Measurements from ENCODE around the gene LTO1. TPM values are rescaled to one million over a fixed set of nuclear protein-coding genes. Genes with fewer than 3 reads are reported as not detected.
A peak's percentile ranks its signal among the peaks of the same experiment; 100 is the strongest.

LTO1 gene
- total and polyA plus RNA-seq, 10 donors = 17.5 to 41.4 (median 31.0) TPM

DNA sequence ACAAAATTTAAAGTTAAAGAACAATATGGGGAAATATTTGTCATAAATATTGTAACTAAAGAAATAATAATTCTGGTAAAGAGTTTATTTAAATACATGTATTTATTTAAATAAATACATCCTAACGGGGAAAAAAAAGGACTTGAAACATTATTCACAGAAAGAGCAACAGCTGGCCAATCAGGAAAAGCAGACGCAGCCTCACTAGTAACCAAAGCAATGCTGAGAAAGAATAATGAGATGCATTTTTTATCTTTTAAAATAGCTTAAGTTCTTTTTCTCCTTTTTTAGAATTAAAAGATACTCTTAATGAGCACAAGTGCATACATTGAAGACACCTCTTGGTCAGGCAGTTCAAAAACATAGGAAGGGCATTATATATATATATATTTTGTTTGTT, 2.6 kb upstream of the LTO1 start:
- TF ChIP-seq POLR2AphosphoS5 (IDR thresholded peaks at IDR 0.05) (no peak), POLR2A (IDR thresholded peaks at IDR 0.05) (no peak)
- TF ChIP-seq, protein P1, sequence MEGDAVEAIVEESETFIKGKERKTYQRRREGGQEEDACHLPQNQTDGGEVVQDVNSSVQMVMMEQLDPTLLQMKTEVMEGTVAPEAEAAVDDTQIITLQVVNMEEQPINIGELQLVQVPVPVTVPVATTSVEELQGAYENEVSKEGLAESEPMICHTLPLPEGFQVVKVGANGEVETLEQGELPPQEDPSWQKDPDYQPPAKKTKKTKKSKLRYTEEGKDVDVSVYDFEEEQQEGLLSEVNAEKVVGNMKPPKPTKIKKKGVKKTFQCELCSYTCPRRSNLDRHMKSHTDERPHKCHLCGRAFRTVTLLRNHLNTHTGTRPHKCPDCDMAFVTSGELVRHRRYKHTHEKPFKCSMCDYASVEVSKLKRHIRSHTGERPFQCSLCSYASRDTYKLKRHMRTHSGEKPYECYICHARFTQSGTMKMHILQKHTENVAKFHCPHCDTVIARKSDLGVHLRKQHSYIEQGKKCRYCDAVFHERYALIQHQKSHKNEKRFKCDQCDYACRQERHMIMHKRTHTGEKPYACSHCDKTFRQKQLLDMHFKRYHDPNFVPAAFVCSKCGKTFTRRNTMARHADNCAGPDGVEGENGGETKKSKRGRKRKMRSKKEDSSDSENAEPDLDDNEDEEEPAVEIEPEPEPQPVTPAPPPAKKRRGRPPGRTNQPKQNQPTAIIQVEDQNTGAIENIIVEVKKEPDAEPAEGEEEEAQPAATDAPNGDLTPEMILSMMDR (IDR thresholded peaks at IDR 0.05 in 8 of 11, conservative IDR thresholded peaks at IDR 0.05 in 3 of 11) = no peak

DNA sequence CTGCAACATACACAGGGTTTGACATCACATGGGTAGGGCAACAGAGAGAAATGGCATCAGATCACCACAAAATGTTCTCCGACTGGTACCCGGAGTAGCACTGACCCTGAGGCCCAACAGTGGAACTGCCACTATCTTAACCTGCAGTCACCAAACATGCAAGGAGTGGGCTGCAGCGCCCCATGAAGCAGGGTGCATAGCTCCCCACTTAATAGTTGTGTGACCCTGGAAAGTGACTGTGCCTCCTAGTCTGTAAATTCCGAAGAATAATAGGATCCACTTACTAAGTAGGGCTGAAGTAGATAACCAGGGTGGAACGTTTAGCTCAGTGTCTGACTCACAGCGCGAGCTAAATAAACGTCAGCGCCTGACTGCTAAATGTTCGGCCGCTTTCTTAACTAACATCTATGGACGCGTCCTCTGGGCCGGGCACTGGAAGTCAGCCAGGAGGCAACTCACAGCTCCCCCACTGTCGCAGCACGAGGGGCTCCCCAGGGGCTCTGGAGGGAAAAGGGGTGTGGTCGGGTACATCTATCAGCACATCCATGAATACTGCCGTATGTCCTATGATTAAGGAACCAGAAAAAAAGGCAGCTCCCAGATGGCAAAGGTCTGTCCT, 777 bp downstream of the LTO1 start:
- Histone ChIP-seq H3K27ac (peak overlapping the region in 7 of 8 donors; percentile 67 to 93 (median 89)), H3K4me1 (peaks cover 13 to 48% (median 38%) of the 10 kb centered on the region in 6 donors), H3K9me3 (no peaks in the 10 kb centered on the region), H3K27me3 (replicated peaks in 1 of 7) (peaks cover 0 to 4% (median 0%) of the 10 kb centered on the region in 7 donors), H3K36me3 (peaks cover 0 to 40% (median 35%) of the 10 kb centered on the region in 6 donors), H3K4me3 (peak overlapping the region; percentile 82 to 100 (median 94))
- no peak for DNase-seq
- intact Hi-C loops (cut with DNase I; ENCODE audit: low total_unique reads) = no loop called here
- WGBS, 5 donors = 16 to 26% (median 21%) methylated on average over 16 to 18 of the region's 18 CpGs
- TF ChIP-seq, protein P1 (IDR thresholded peaks at IDR 0.05 in 8 of 11, conservative IDR thresholded peaks at IDR 0.05 in 3 of 11) = no peak
- TF ChIP-seq POLR2A (IDR thresholded peaks at IDR 0.05) (no peak), POLR2AphosphoS5 (IDR thresholded peaks at IDR 0.05) (no peak)

More for the DNA sequence above, 2.6 kb upstream of the LTO1 start:
- Histone ChIP-seq H3K36me3 (peaks cover 0 to 6% (median 4%) of the 10 kb centered on the region in 6 donors), H3K4me1 (peaks cover 13 to 29% (median 25%) of the 10 kb centered on the region in 6 donors), H3K27me3 (replicated peaks in 1 of 7) (peaks cover 0 to 4% (median 0%) of the 10 kb centered on the region in 7 donors), H3K27ac (no peak overlapping the region), H3K9me3 (no peaks in the 10 kb centered on the region), H3K4me3 (no peak overlapping the region)
- no peak for DNase-seq
- intact Hi-C loops (cut with DNase I; ENCODE audit: low total_unique reads) = no loop called here
- 61 to 78% (median 72%) methylated on average over 2 of the region's 2 CpGs for WGBS, 5 donors

DNA sequence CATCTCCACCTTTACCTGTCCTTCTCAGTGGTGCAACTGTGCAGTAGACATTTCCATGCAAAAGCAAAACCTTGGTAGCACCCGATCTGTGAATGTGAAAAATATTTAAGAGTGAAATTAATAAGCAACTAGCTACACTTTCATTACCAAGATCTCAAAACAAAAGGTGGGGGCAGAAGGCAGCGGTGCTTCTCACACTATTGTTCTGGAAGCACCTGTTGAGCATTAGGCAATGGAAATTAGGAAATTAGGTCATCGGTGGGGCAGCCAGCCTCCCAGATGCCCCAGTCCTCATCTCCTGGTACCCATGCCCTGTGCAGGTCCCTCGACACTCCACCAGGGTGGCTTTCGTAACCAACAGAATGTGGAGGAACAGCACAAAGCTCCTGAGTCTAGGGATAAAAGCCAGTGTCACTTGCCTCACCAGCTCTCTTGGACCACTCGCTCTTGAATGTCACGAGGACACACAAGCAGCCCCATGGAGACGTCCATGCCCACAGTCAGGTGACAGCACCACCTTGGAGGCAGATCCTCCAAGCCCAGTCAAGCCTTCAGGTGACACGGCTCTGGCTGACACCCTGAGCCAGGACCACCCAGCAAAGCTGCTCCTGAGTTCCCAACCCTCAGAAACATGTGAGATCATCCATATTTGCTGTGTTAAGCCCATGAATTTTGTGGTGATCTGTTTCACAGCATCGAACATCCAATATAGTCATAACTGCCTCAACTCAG, 3.3 kb downstream of the LTO1 start:
- H3K36me3 ChIP-seq = peaks cover 0 to 64% (median 49%) of the 10 kb centered on the region in 6 donors
- DNase-seq = peak; percentile 42
- H3K27ac ChIP-seq = no peak overlapping the region
- intact Hi-C loops (cut with DNase I; ENCODE audit: low total_unique reads) = no loop called here
- TF ChIP-seq POLR2A (IDR thresholded peaks at IDR 0.05) = no peak
- TF ChIP-seq, protein P1 (IDR thresholded peaks at IDR 0.05 in 8 of 11, conservative IDR thresholded peaks at IDR 0.05 in 3 of 11) = no peak
- no peak for TF ChIP-seq POLR2AphosphoS5 (IDR thresholded peaks at IDR 0.05)
- H3K4me1 ChIP-seq = peaks cover 13 to 48% (median 38%) of the 10 kb centered on the region in 6 donors
- no peak overlapping the region for H3K4me3 ChIP-seq
- 83 to 91% (median 85%) methylated on average over 7 to 10 of the region's 10 CpGs for WGBS, 5 donors
- H3K27me3 ChIP-seq (replicated peaks in 1 of 7) = peaks cover 0 to 4% (median 0%) of the 10 kb centered on the region in 7 donors
- no peaks in the 10 kb centered on the region for H3K9me3 ChIP-seq

Data from spleen (tissue), 11 donors.